Measurements from ENCODE around the gene SH3PXD2A.

The SH3PXD2A gene

GRCh38 chr10:103595933-103596726 is 259.2 kb downstream of the SH3PXD2A start:
- no peak for DNase-seq

- no peak for DNase-seq
These were observed 262.3 kb downstream of the SH3PXD2A start for GRCh38 chr10:103593022-103593570.

- DNase-seq, result no peak
These were observed 263.0 kb downstream of the SH3PXD2A start for GRCh38 chr10:103592186-103593021.

DNA sequence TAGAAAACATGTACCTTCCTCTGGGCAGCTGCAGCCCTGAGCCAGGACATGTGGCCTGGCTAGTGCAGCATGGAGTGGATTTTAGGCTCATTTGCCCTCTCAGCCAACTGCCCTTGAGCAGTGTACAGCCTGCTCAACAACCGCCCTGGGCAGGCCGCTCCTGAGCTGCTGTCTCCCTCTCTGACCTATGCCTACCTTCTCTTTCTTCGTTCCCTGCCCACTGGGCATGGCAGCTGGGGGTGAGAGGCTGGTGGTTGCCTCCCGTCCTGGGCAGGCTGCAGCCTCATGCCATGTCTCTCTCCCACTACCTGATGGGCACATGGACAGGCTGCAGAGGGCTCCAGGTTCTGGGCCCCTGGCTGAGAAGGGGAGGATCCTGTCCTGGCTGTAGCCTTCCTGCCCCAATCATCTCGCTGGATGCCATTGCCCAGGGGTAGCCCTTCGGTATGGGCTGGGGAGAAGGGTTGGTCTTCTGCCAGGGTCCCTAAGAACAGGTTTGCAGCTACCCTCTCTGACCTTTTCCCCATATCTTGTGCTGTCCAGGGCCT is 264.6 kb downstream of the SH3PXD2A start:
- DNase-seq, result no peak

GRCh38 chr10:103590060-103590459 is 265.3 kb downstream of the SH3PXD2A start:
- no peak for DNase-seq

GRCh38 chr10:103589074-103589630 is 266.2 kb downstream of the SH3PXD2A start:
- DNase-seq, result no peak

GRCh38 chr10:103587073-103587472 is 268.3 kb downstream of the SH3PXD2A start:
- no peak for DNase-seq

DNA sequence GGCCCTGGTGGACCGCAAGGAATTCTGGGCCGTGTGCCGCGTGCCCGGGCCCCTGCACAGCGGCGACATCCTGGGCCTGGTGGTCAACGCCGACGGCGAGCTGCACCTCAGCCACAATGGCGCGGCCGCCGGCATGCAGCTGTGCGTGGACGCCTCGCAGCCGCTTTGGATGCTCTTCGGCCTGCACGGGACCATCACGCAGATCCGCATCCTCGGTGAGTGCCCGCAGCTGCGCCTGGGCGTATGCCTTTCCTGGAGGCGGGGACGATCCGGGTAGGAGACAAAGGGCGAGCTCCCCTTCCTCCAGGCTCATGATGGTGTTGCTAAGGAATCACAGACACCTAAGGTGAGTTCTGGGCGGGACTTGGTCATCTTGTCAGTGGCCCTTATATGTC is 270.4 kb downstream of the SH3PXD2A start:
- DNase-seq, result no peak

DNA sequence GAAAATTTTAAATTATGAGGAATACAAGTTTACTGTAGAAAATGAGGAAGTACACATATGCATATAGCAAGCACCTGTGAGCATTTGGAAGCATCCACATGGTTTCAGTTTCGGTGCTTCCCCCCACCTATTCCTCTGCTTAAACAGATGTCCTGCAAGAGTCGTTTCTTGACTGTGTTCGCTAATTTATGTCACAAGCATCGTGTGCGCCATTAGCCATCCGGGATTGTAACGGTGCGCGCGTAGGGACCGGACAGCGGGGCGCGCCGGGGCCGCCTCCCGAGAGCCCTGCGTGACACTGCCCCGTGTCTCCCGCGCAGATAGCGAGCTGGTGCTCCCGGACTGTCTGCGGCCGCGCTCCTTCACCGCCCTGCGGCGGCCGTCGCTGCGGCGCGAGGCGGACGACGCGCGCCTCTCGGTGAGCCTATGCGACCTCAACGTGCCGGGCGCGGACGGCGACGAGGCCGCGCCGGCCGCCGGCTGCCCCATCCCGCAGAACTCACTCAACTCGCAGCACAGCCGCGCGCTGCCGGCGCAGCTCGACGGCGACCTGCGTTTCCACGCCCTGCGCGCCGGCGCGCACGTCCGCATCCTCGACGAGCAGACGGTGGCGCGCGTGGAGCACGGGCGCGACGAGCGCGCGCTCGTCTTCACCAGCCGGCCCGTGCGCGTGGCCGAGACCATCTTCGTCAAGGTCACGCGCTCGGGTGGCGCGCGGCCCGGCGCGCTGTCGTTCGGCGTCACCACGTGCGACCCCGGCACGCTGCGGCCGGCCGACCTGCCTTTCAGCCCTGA is 271.0 kb downstream of the SH3PXD2A start:
- peak; percentile 46 for DNase-seq

DNA sequence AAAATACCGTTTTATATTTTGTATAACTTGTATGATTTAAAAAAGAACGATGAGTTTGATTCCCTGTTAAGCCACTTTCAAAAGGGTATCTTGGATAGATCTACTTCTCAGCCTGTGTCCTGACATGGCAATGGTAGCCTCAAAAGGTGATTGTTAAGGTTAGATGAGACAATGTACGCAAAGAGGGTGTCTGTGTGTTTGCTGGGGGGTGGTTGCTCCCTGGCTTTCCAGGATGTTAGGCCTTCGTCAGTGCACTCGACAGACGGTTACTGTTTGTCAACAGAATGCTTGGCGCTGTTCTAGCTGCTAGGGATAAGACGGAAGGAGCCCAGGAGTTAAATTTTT is 271.5 kb downstream of the SH3PXD2A start:
- DNase-seq, result no peak

DNA sequence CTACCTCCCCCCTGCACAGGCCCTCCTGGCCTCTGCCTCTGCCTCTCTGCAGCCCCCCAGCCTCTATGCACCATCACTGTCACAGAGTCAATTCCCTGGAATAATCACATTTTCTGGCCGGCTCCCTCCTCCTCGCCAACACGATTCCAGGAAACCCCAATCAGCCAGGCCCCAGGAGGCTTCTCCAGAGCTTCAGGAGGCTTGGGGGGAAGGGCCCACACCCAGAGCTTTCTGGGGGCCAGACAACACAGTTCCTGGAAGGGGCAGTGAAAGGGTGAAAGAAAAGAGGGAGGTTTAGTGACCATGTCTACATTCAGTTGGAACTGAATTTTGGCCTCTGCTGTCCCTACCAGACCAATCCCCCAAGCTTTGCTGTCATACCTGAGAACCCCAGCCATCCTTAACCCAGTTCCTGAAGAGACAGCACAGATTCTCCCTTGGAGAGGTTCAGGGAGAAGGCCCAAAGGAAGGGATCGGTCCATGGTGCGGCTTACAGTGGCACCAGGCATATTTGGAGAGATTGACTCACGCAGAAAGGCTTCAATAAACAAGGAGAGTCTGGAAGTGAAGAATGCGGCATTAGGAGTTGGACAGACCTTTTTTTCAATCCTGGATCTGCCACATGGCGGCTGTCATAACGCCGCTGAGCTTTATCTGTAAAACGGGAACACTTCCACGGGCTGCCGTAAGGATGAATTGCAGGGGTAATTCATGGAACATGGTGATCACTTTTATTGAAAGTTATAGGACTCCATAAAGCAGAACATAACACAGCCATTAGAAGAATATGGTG is 272.8 kb downstream of the SH3PXD2A start:
- DNase-seq, result no peak

- no peak for DNase-seq
These were observed 273.9 kb downstream of the SH3PXD2A start for GRCh38 chr10:103581499-103581898.

GRCh38 chr10:103580430-103580829 is 274.9 kb downstream of the SH3PXD2A start:
- DNase-seq, result no peak

- DNase-seq, result no peak
These were observed 275.4 kb downstream of the SH3PXD2A start for GRCh38 chr10:103580011-103580410.

DNA sequence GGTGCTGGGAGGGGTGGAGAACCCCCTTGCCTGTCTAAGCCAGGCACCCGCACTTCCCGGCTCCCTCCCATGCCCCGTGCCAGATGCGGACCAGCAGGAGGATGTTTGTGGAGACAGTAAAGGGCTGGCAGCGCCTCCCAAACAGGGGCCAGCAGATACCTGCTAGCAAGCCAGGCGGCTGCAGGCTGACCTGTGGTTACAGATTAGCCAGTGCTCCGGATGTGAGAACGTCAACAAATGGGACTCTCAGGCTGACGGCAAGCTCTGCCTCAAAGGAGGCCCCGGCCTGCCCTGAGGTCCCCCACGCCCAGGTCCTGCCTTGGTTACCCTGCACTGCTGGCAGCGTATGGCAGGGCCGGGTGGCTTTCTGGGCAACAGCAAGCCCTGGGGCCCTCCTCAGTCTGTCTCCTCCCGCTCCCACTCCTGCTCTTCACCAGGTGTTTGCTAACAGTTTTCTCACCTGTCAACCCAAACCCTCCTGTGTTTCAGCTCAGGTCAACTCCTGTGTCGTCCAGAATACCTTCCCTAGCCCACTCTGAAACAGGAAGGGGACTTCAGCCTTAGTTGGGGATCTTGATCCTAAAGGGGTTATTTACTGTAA is 276.5 kb downstream of the SH3PXD2A start:
- no peak for DNase-seq

GRCh38 chr10:103576862-103577261 is 278.5 kb downstream of the SH3PXD2A start:
- DNase-seq, result no peak

DNA sequence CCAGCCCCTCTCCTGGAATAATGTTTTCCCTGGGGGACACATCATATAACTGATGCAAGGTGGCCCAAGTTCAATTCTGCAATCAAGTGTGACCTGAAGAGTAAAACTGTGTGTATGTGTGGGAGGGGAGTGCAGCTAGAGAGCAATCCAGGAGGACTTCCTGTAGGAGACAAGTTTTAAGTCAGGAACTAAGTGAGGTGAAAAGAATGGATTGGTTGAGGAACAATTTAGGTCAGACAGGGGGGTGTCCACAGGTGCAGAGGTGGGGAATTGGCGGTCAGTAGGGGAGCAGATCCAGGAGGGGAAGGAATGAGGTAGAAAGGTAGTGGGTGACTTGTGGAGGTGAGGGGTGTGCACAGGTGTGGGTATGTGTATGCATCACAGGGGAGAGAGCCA is 279.3 kb downstream of the SH3PXD2A start:
- DNase-seq, result no peak

DNA sequence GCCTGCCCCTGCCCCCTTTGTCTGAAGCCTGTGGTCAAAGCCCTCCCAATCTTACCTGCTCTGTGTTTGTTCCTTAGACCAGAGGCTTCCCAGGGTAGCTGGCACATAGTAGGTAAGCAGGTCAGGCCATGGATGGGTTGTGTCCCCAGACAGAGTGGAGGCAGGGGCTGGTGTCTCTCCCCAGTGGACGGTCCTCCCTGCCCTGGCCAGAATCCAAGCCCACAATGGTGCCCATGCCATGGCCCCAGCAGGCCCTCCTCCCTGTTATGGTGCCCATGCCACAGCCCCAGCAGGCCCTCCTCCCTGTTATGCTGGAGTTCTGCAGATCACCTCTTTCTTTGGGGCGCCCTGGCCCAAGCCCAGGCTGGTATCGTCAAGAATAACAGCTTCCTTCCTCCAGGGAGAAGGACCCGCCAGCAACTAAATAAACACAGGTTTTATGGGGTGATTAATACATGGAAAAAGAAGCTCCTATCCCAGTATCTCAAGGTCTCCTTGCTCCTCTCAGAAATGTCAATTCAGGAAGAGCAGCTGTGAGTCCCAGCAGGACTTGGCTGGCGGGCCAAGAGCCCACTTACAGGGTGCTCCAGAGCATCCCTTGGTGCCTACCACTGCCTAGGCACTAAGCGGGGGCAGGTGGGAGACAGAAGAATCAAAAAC is 279.8 kb downstream of the SH3PXD2A start:
- DNase-seq, result no peak

GRCh38 chr10:103574097-103575061 is 281.0 kb downstream of the SH3PXD2A start:
- DNase-seq, result no peak

GRCh38 chr10:103573205-103573487 is 282.2 kb downstream of the SH3PXD2A start:
- DNase-seq, result no peak
